K562 (cell line): Measurements from ENCODE around the gene SLC40A1. TPM values are rescaled to one million over a fixed set of nuclear protein-coding genes. Genes with fewer than 3 reads are reported as not detected.
A peak's percentile ranks its signal among the peaks of the same experiment; 100 is the strongest.

ENCODE experiments used
- DIDO1 ChIP-seq: fragments of 450-650 bp; IDR thresholded peaks from 2 replicates; pipeline ENCODE4 v1.6.1; 2016; ENCODE audit warnings: low read depth, missing biosample characterization, missing genetic modification characterization
- FOXM1 ChIP-seq, 2 experiments: fragments of 450-650 bp in 1 of 2; sonication (generic) in 1 of 2; formaldehyde crosslinking in 1 of 2; IDR thresholded peaks; 2 replicates each; pipeline versions ENCODE4 v1.6.1 to v1.9.0; 2017 to 2022; ENCODE audit warnings: low read depth in 2 of 2, mild to moderate bottlenecking in 2 of 2, missing genetic modification reagents in 1 of 2, moderate library complexity in 1 of 2
- KDM1A ChIP-seq, 2 experiments: fragments of 450-650 bp; IDR thresholded peaks; 2 replicates each; pipeline ENCODE4 v1.6.1; 2016; ENCODE audit warnings: mild to moderate bottlenecking in 2 of 2
- LARP7 ChIP-seq: fragments of 450-650 bp; IDR thresholded peaks from 2 replicates; pipeline ENCODE4 v1.6.1; 2016
- MCM2 ChIP-seq: fragments of 450-650 bp; IDR thresholded peaks from 2 replicates; pipeline ENCODE4 v1.6.1; 2017; ENCODE audit warnings: low read depth, mild to moderate bottlenecking
- SPI1 ChIP-seq: IDR thresholded peaks from 2 replicates; pipeline ENCODE4 v1.6.1; 2011; ENCODE audit warnings: low read depth, low read length, control low read depth, borderline replicate concordance
- ZFP30 ChIP-seq: fragments of 250-450 bp; sonication (Bioruptor Pico); IDR thresholded peaks from 2 replicates; pipeline ENCODE4 v1.8.0; 2022; ENCODE audit warnings: moderate library complexity, mild to moderate bottlenecking, inconsistent platforms, borderline replicate concordance
- polyA plus RNA-seq, 8 experiments: library from polyadenylated mRNA; depleted of rRNA in 4 of 8; stranded (reverse) in 5 of 8; unstranded in 3 of 8; fragments of >200 nt; fragmentation: Nextera tagmentation in 2 of 8; fragmentation: Illumina TruSeq in 1 of 8; extraction: Ambion mirVana in 2 of 8; extraction: Trizol in 1 of 8; gene quantifications; 2 replicates each; pipeline versions ENCODE4 v1.2.1 to v1.2.3, GENCODE V29; 2011 to 2014; ENCODE audit warnings: inconsistent platforms in 1 of 8, missing spikeins in 1 of 8
- total RNA-seq, 7 experiments: library from RNA; depleted of rRNA in 6 of 7; stranded (reverse); fragments of >200 nt in 6 of 7; fragmentation: Illumina TruSeq in 2 of 7; extraction: Trizol in 2 of 7; gene quantifications; 2 replicates each; pipeline versions ENCODE4 v1.2.1 to v1.2.3, GENCODE V29; 2011 to 2021; ENCODE audit warnings: low replicate concordance in 1 of 7
- TF ChIP-seq, protein P1 (sequence below): fragments of 450-650 bp; IDR thresholded peaks from 2 replicates; pipeline ENCODE4 v1.6.1; 2017; ENCODE audit warnings: mild to moderate bottlenecking, moderate library complexity
- TF ChIP-seq, protein P2 (sequence below), 3 experiments: fragments of 200-800 bp in 1 of 3; sonication (Bioruptor generic) in 1 of 3; sonication (generic) in 1 of 3; formaldehyde crosslinking in 1 of 3; IDR thresholded peaks; 2 replicates each; pipeline versions ENCODE4 v1.6.1 to v1.8.0; 2016 to 2022; ENCODE audit warnings: mild to moderate bottlenecking in 2 of 3, missing compliant biosample characterization in 2 of 3, missing genetic modification characterization in 2 of 3, missing genetic modification reagents in 1 of 3
- TF ChIP-seq, protein P3 (sequence below): fragments of 450-650 bp; IDR thresholded peaks from 2 replicates; pipeline ENCODE4 v1.6.1; 2014; ENCODE audit warnings: low read depth, mild to moderate bottlenecking, moderate library complexity, borderline replicate concordance

SLC40A1 gene
- total and polyA plus RNA-seq, 9 of the 15 experiments (the other 6 are each of a cell fraction or from before 2014, with no cell fraction given): 42.2 to 95.9 (median 54.9) TPM

DNA sequence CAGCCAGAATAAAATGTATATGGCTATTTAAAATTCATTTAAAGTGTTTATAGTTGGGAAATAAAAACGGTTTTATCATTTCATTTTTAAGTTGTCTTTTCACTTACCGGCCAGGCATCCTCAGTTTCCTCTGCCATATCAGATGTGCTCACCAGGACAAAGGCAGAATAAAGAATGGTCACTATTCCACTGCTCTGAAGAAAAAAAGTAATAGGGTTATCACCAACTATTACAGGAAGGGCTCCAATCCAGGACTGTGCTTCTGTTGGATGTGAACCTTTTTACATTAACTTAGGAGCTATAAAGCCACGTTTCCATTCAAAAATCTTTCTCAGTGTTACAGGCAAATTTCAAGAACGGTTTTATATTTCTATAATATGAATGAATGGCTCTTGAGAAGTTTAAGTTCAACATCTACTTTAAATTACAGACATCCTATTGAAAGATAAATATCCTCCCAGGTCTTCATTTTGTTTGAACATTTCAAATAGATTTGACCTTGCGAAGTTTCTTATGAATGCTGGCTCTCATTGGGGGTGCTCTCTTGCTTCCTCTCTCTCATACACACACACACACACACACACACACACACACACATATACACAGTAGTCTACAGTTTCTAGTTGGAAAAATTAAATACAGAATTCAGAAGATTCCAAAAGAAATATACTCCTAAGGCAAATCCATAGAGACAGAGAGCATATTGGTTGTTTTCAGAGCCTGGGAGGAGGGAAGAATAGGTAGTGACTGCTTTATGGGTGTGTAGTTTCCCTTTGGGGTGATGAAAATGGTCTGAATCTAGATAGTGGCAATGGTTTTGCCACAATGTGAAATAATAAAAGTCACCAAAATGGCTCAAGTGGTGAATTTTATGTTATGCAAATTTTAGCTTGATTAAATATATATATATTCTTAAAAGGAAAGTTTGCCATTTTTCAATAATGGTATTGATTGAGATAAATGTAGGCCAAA lies 2.9 kb upstream of the SLC40A1 start (continued):
- TF ChIP-seq, protein P1, sequence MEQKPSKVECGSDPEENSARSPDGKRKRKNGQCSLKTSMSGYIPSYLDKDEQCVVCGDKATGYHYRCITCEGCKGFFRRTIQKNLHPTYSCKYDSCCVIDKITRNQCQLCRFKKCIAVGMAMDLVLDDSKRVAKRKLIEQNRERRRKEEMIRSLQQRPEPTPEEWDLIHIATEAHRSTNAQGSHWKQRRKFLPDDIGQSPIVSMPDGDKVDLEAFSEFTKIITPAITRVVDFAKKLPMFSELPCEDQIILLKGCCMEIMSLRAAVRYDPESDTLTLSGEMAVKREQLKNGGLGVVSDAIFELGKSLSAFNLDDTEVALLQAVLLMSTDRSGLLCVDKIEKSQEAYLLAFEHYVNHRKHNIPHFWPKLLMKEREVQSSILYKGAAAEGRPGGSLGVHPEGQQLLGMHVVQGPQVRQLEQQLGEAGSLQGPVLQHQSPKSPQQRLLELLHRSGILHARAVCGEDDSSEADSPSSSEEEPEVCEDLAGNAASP: no peak
- no peak for TF ChIP-seq DIDO1 (tag)
- no peak for TF ChIP-seq FOXM1 (IDR thresholded peaks at IDR 0.05; ENCODE audit: low read depth)
- TF ChIP-seq FOXM1 (CRISPR knock-in tag; IDR thresholded peaks at IDR 0.05; ENCODE audit: low read depth): no peak
- TF ChIP-seq, protein P2, sequence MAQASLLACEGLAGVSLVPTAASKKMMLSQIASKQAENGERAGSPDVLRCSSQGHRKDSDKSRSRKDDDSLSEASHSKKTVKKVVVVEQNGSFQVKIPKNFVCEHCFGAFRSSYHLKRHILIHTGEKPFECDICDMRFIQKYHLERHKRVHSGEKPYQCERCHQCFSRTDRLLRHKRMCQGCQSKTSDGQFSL (CRISPR knock-in tag; IDR thresholded peaks at IDR 0.05): no peak
- TF ChIP-seq, protein P2 (tag; IDR thresholded peaks at IDR 0.05): peak in 1 of 2 experiments; percentile 49; a peak in 1 of 4 replicates
- TF ChIP-seq KDM1A (IDR thresholded peaks at IDR 0.05): no peak
- no peak for TF ChIP-seq MCM2
- no peak for TF ChIP-seq LARP7
- no peak for TF ChIP-seq SPI1
- no peak for TF ChIP-seq ZFP30
- TF ChIP-seq, protein P3, sequence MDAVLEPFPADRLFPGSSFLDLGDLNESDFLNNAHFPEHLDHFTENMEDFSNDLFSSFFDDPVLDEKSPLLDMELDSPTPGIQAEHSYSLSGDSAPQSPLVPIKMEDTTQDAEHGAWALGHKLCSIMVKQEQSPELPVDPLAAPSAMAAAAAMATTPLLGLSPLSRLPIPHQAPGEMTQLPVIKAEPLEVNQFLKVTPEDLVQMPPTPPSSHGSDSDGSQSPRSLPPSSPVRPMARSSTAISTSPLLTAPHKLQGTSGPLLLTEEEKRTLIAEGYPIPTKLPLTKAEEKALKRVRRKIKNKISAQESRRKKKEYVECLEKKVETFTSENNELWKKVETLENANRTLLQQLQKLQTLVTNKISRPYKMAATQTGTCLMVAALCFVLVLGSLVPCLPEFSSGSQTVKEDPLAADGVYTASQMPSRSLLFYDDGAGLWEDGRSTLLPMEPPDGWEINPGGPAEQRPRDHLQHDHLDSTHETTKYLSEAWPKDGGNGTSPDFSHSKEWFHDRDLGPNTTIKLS: no peak
- TF ChIP-seq, all 486 proteins: peak for 4
